Heart left ventricle (tissue), 16 donors: ENCODE data around the gene EMP2. TPM values are rescaled to one million over a fixed set of nuclear protein-coding genes. Genes with fewer than 3 reads are reported as not detected.
"Not testable (repeated sequence)": the region's sequence is repeated elsewhere in the genome, so short reads cannot be mapped to it uniquely, and the experiment has no call there.

Experiments used
- ATAC-seq, 4 donors: fragments of 200-7000 bp; cut with Tn5 transposase; one replicate each; pipeline ENCODE4 v1.9.1; 2020 to 2022; ENCODE audit warnings: moderate library complexity in 4 of 4, mild to moderate bottlenecking in 3 of 4, moderate number of reproducible peaks in 1 of 4
- DNase-seq, 5 donors: peaks; one replicate each; pipeline ENCODE4 v3.0.0-alpha.2; 2020
- H3K27ac ChIP-seq, 12 donors: fragments of 200-600 bp; sonication (generic) in 4 of 12; one replicate each; pipeline versions ENCODE4 v1.5.0 to v1.8.0; 2016 to 2022; ENCODE audit warnings: mild to moderate bottlenecking in 2 of 12
- H3K27me3 ChIP-seq, 9 donors: fragments of 200-600 bp; sonication (generic) in 2 of 9; one replicate each; pipeline versions ENCODE4 v1.5.1 to v1.8.0; 2016 to 2022; ENCODE audit warnings: mild to moderate bottlenecking in 3 of 9
- H3K36me3 ChIP-seq, 9 donors: fragments of 200-600 bp; sonication (generic) in 2 of 9; one replicate each; pipeline versions ENCODE4 v1.5.0 to v1.8.0; 2018 to 2022; ENCODE audit warnings: mild to moderate bottlenecking in 2 of 9
- H3K4me1 ChIP-seq, 12 donors: fragments of 200-600 bp; sonication (generic) in 4 of 12; one replicate each; pipeline versions ENCODE4 v1.5.0 to v1.8.0; 2016 to 2022; ENCODE audit warnings: mild to moderate bottlenecking in 3 of 12
- H3K4me3 ChIP-seq, 12 donors: fragments of 200-600 bp; sonication (generic) in 4 of 12; one replicate each; pipeline versions ENCODE4 v1.5.0 to v1.8.0; 2017 to 2022; ENCODE audit warnings: mild to moderate bottlenecking in 9 of 12, moderate library complexity in 4 of 12
- H3K9me3 ChIP-seq, 12 donors: fragments of 200-600 bp; sonication (generic) in 4 of 12; one replicate each; pipeline versions ENCODE4 v1.5.0 to v1.8.0; 2016 to 2022; ENCODE audit warnings: mild to moderate bottlenecking in 1 of 12
- POLR2A ChIP-seq, 2 donors: fragments of 450-650 bp; IDR thresholded peaks; one replicate each; pipeline ENCODE4 v1.6.1; 2017; ENCODE audit warnings: antibody characterized with exemption in 2 of 2, mild to moderate bottlenecking in 2 of 2, moderate library complexity in 2 of 2
- WGBS, 4 donors: extraction: QIAGEN DNeasy Blood & Tissue Kit in 2 of 4; methylation state at CpG; one replicate each; pipeline versions ENCODE4 v1.1.5 to v1.1.7; 2013 to 2018; 5-methylcytosine and 5-hydroxymethylcytosine counted together
- intact Hi-C, 10 donors: fragments of 100-400 bp; cut with DNase I; formaldehyde crosslinking; loops; one replicate each; pipeline versions ENCODE4 v1.11.1 to v1.14.2; 2022
- polyA plus RNA-seq, 2 donors: library from polyadenylated mRNA; stranded (reverse); fragments of 200-250 nt; gene quantifications; one replicate each; pipeline ENCODE4 v1.2.3, GENCODE V29; 2013
- total RNA-seq, 9 donors: library from RNA; depleted of rRNA in 2 of 9; stranded (reverse); fragments of >200 nt in 2 of 9; fragmentation: NEBNext Ultra II Directional in 3 of 9; extraction: Animal tissue kit (Norgen Biotek cat#: 25700) in 3 of 9; gene quantifications; one replicate each; pipeline versions ENCODE4 v1.1.0 to v1.2.4, GENCODE V29; 2016 to 2023
- TF ChIP-seq, protein P1 (sequence below), 12 donors: fragments of 200-600 bp; sonication (generic) in 4 of 12; IDR thresholded peaks; one replicate each; pipeline versions ENCODE4 v1.5.0 to v1.8.0; 2018 to 2022; ENCODE audit warnings: antibody characterized with exemption in 12 of 12, mild to moderate bottlenecking in 5 of 12
- donor health status: ischemic (EF 13 %, LVEDD 7.1; RV severe dilation, severe dysfunction).
- donor health status: healthy with polysubstance abuse.
- donor health status: DM: no; HTN: yes; CAD: no.
- donor health status: DM: no; HTN: no; CAD: no.
- donor health status: ischemic (EF 25% LVEDD 6.9; RV normal size, moderate dysfunction).
- donor health status: ischemic (EF 25% LVEDD 5.7; RV mildly dilated, moderate dysfunction).
- donor health status: healthy.
- donor health status: DM: yes; HTN: yes; CAD: no.
- donor health status: ischemic (EF 35%, LVEDD 5.7; RV mildly dilated, moderate dysfunction).
- donor health status: nonischemic (EF 11% LVEDD 7.7; RV severe dilation, severe dysfunction).
- donor health status: DM: yes; HTN: yes; CAD: no.
- donor health status: PGD.
- donor health status: ischemic (EF 29% LVEDD 5.4; RV normal size, mild dysfunction).
- donor health status: nonischemic (EF 23%, LVEDD 6.1; RV moderate dilation, normal function).

EMP2 gene
- total and polyA plus RNA-seq, 11 donors = 34.5 to 103 (median 61.3) TPM

DNA sequence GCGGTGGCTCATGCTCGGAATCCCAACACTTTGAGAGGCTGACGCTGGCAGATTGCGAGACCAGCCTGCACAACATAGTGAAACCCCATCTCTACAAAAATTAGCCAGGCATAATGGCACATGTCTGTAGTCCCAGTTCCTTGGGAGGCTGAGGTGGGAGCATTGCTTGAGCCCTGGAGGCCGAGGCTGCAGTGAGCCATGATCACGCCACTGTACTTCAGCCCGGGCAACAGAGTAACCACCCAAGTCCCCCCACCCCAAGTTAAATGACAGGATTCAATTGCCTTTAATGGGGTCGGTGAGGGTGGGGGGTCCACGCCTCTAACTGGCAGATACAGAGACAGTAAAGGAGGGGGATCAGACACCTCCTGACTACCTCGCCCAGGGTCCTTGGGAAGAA lies 44.9 kb downstream of the EMP2 start:
- no peak overlapping the region for H3K4me3 ChIP-seq
- intact Hi-C loops = loop anchor here in 2 of 10 donors (5.0 to 10.0 kb wide), 2 partner anchors 49 to 82 kb away; partner anchors contain the start of gene EMP2 (in 1 of the 2)
- no peak for ATAC-seq
- H3K36me3 ChIP-seq = peaks cover 0 to 96% (median 85%) of the 10 kb centered on the region in 9 donors
- H3K27ac ChIP-seq = no peak overlapping the region
- no peaks in the 10 kb centered on the region for H3K9me3 ChIP-seq
- 91 to 96% (median 94%) methylated on average over 10 of the region's 10 CpGs for whole genome bisulfite sequencing, 4 donors
- no peak for TF ChIP-seq POLR2A (IDR thresholded peaks at IDR 0.05)
- TF ChIP-seq, protein P1, sequence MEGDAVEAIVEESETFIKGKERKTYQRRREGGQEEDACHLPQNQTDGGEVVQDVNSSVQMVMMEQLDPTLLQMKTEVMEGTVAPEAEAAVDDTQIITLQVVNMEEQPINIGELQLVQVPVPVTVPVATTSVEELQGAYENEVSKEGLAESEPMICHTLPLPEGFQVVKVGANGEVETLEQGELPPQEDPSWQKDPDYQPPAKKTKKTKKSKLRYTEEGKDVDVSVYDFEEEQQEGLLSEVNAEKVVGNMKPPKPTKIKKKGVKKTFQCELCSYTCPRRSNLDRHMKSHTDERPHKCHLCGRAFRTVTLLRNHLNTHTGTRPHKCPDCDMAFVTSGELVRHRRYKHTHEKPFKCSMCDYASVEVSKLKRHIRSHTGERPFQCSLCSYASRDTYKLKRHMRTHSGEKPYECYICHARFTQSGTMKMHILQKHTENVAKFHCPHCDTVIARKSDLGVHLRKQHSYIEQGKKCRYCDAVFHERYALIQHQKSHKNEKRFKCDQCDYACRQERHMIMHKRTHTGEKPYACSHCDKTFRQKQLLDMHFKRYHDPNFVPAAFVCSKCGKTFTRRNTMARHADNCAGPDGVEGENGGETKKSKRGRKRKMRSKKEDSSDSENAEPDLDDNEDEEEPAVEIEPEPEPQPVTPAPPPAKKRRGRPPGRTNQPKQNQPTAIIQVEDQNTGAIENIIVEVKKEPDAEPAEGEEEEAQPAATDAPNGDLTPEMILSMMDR (IDR thresholded peaks at IDR 0.05) = no peak
- no peaks in the 10 kb centered on the region for H3K27me3 ChIP-seq
- DNase-seq = no peak
- H3K4me1 ChIP-seq = peaks cover 0 to 6% (median 1%) of the 10 kb centered on the region in 12 donors

DNA sequence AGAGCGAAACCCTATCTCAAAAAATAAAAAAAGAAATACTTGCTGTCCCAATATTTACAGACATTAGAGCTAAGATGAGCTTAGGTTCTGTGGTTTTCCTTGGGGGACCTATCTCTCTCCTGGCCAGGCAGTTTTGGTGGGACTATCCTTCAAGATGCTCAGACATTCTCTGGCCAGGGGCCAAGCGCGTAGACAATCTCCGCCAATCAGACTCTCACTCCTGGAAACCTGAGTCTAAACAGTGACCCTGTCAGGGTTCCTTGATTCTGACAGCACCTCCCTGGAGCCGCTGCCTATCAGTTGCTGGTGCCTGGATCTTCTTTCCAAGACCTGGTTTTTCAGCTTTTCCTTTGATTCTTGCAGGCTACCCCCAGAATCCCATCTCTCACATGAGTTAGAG lies 45.6 kb downstream of the EMP2 start:
- intact Hi-C loops = loop anchor here in 2 of 10 donors (5.0 to 10.0 kb wide), 2 partner anchors 50 to 83 kb away; partner anchors contain the start of gene EMP2 (in 1 of the 2)
- H3K36me3 ChIP-seq = peaks cover 0 to 95% (median 86%) of the 10 kb centered on the region in 9 donors

DNA sequence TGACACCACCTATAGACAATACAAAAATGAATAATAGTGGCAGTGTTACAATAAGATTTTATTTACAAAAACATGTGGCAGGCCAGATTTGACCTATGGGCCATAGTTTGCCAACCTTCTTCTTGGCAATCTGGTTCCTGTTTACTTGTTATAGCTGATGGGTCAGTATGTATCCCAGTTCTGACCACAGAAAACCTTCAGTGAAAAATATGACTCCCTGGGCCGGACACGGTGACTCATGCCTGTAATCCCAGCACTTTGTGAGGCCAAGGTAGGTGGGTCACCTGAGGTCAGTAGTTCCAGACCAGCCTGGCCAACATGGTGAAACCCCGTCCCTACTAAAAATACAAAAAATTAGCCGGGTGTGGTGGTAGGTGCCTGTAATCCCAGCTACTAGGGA lies 46.8 kb downstream of the EMP2 start:
- not testable (repeated sequence) for ATAC-seq, H3K4me1 ChIP-seq, DNase-seq, H3K27me3 ChIP-seq, H3K27ac ChIP-seq, H3K4me3 ChIP-seq, H3K9me3 ChIP-seq
- H3K36me3 ChIP-seq = peaks cover 0 to 94% (median 78%) of the 10 kb centered on the region in 9 donors
- intact Hi-C loops = loop anchor here in 1 of 10 donors (10.0 kb wide), 1 partner anchor 51 kb away; the partner anchor contains the start of gene EMP2
- 60 to 71% (median 63%) methylated on average over 4 of the region's 4 CpGs for WGBS, 4 donors

More for the DNA sequence above, 45.6 kb downstream of the EMP2 start:
- no peak for DNase-seq
- peaks cover 0 to 9% (median 4%) of the 10 kb centered on the region in 12 donors for H3K4me1 ChIP-seq
- H3K27me3 ChIP-seq = no peaks in the 10 kb centered on the region
- no peaks in the 10 kb centered on the region for H3K9me3 ChIP-seq
- WGBS, 4 donors = 84 to 92% (median 87%) methylated on average over 5 of the region's 5 CpGs
- H3K4me3 ChIP-seq = no peak overlapping the region
- TF ChIP-seq POLR2A (IDR thresholded peaks at IDR 0.05) = no peak
- TF ChIP-seq, protein P1 (IDR thresholded peaks at IDR 0.05) = no peak
- H3K27ac ChIP-seq = no peak overlapping the region
- ATAC-seq = no peak

DNA sequence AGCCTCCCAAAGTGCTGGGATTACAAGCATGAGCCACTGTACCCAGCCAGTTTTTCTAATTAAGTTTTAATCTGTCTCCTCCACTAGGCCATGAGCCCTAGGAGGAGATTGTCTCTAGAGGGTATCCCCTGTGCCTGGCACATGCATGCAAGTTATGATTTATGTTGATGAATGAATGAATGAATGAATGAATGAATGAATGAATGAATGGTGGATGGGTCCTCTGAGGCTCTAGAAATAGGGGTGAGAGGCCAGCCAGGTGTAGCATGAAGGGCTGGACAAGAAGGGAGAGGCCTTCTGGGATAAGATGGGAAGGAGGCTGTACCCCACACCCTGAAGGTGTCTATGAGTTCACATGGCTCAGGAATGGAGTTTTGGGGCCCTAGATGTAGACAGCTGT lies 48.8 kb downstream of the EMP2 start:
- H3K9me3 ChIP-seq = no peaks in the 10 kb centered on the region
- intact Hi-C loops = loop anchor here in 1 of 10 donors (10.0 kb wide), 1 partner anchor 53 kb away; the partner anchor contains the start of gene EMP2
- no peak for ATAC-seq

More for the DNA sequence above, 48.8 kb downstream of the EMP2 start:
- TF ChIP-seq POLR2A (IDR thresholded peaks at IDR 0.05) = no peak
- TF ChIP-seq, protein P1 (IDR thresholded peaks at IDR 0.05) = no peak
- Histone ChIP-seq H3K4me1 (peaks cover 0 to 9% (median 4%) of the 10 kb centered on the region in 12 donors), H3K27me3 (no peaks in the 10 kb centered on the region), H3K27ac (peak overlapping the region in 1 of 12 donors; percentile 62), H3K4me3 (no peak overlapping the region), H3K36me3 (peaks cover 0 to 93% (median 67%) of the 10 kb centered on the region in 9 donors)
- no peak for DNase-seq
